Thymus (tissue), 11 donors: ENCODE data around the gene DHRS4. TPM values are rescaled to one million over a fixed set of nuclear protein-coding genes. Genes with fewer than 3 reads are reported as not detected.
"Not testable (repeated sequence)": the region's sequence is repeated elsewhere in the genome, so short reads cannot be mapped to it uniquely, and the experiment has no call there.

Experiments
- DNase-seq, 9 donors: peaks; one replicate each; pipeline ENCODE4 v3.0.0-alpha.2; 2013; ENCODE audit warnings: low spot score in 9 of 9, low read depth in 6 of 9, missing footprints in 1 of 9
- H3K27ac ChIP-seq, 2 donors: one replicate each; pipeline ENCODE4 v1.5.1; 2013; ENCODE audit warnings: control low read depth in 1 of 2, low read depth in 1 of 2, low read length in 1 of 2, mild to moderate bottlenecking in 1 of 2, moderate library complexity in 1 of 2
- H3K27me3 ChIP-seq, 2 donors: one replicate each; pipeline ENCODE4 v1.5.1; 2013; ENCODE audit warnings: low read length in 1 of 2; ENCODE audit not compliant: control insufficient read depth in 2 of 2, insufficient read depth in 1 of 2
- H3K36me3 ChIP-seq, 2 donors: one replicate each; pipeline ENCODE4 v1.5.1; 2013; ENCODE audit warnings: low read length in 1 of 2, mild to moderate bottlenecking in 1 of 2, moderate library complexity in 1 of 2; ENCODE audit not compliant: control insufficient read depth in 2 of 2, insufficient read depth in 2 of 2
- H3K4me1 ChIP-seq, 2 donors: one replicate each; pipeline ENCODE4 v1.5.1; 2013; ENCODE audit warnings: low read length in 2 of 2; ENCODE audit not compliant: control insufficient read depth in 2 of 2, insufficient read depth in 2 of 2
- H3K4me3 ChIP-seq, 2 donors: one replicate each; pipeline ENCODE4 v1.5.1; 2013; ENCODE audit warnings: low read length in 2 of 2, control low read depth in 1 of 2, mild to moderate bottlenecking in 1 of 2
- H3K9me3 ChIP-seq, 2 donors: one replicate each; pipeline ENCODE4 v1.5.1; 2013; ENCODE audit warnings: low read length in 1 of 2, mild to moderate bottlenecking in 1 of 2; ENCODE audit not compliant: control insufficient read depth in 2 of 2, insufficient read depth in 1 of 2
- WGBS: extraction: QIAGEN DNeasy Blood & Tissue Kit; methylation state at CpG from one replicate; pipeline ENCODE4 v1.1.7; 2013; 5-methylcytosine and 5-hydroxymethylcytosine counted together
- polyA plus RNA-seq: library from polyadenylated mRNA; stranded (reverse); fragments of 200-250 nt; gene quantifications from one replicate; pipeline ENCODE4 v1.2.3, GENCODE V29; 2013
- total RNA-seq: library from RNA; stranded (reverse); fragments of 120-200 nt; gene quantifications from one replicate; pipeline ENCODE4 v1.2.4, GENCODE V29; 2013
- donor health status: healthy.

Gene DHRS4
- total and polyA plus RNA-seq, 2 donors, result 23.6 to 28.3 TPM

DNA sequence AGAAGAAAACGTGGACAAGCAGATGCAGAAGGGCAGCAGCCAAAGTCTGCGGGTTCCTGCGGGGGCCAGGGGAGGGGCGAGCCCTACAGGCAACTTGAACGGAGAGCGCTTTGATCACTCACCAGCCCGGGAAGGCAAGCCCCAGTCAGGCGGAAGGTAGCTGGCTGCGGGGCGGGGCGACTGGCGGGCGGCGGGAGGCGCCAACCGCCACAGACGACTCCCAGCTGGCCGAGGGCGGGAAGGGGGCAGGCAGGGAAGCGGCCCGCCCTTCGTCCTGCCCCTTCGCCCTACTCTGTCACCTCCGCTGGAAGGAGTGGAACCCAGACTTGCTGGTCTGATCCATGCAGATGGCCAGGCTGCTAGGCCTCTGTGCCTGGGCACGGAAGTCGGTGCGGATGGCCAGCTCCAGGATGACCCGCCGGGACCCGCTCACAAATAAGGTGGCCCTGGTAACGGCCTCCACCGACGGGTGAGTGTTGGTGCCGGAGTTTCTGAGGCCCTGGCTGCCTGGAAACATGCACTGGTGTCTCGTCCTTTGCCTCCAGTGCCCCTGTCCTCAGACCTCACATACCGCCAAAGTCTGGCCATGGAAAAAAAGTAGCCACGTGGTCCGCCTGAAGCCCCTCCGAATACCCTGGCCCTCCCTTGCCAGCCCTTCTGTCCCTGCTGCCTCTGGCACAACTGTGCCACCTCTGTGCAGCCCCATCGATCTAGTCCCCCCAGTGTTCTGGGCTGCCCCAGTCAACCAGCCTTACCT is 35.2 kb downstream of the DHRS4 start, which contains the start of gene DHRS4L2:
DHRS4L2 (plus strand) TSS at position 323 of the 757 bp plus-strand sequence; CDS start at position 342, 19 bp downstream.
- peak within 1 kb of the TSS; percentile 53 to 56 for H3K4me3 ChIP-seq
- 7% methylated on average over 40 of the region's 40 CpGs for WGBS
- DNase-seq, result peak in 6 of 9 donors; percentile 34 to 81 (median 56)

DNA sequence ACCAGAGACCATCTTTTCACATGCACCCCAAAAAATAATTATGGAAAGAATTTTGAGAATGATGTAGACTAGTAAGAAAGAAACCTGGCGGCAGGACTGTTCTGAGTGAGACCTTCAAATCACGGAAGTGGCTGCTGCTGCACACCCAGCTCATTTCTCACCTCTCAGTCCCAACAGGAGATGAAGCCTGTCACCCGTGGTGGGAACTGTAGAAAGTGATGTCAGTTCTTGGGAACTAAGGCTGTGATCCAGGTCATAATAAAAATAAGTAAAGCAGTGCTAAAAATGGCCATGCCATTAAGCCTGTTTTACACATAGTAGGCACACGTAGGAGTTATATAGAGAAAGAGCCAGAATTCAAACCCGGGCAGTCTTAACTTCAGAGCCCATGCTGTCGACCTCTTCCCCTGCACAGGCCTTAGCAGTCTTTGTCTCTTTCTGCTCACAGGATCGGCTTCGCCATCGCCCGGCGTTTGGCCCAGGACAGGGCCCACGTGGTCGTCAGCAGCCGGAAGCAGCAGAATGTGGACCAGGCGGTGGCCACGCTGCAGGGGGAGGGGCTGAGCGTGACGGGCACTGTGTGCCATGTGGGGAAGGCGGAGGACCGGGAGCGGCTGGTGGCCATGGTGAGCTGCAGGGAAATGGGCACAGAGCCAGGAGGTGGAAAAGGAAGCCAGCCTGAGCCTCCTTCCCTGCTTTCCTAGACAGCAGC is 36.3 kb downstream of the DHRS4 start:
- not testable (repeated sequence) for H3K36me3 ChIP-seq, H3K4me3 ChIP-seq, H3K9me3 ChIP-seq, H3K27me3 ChIP-seq
- Histone ChIP-seq H3K27ac (peak overlapping the region in 1 of 2 donors; percentile 76), H3K4me1 (peaks cover 22 to 41% of the 10 kb centered on the region in 2 donors)
- DNase-seq, result peak in 1 of 9 donors; percentile 26
- 94% methylated on average over 21 of the region's 21 CpGs for WGBS

More for the DNA sequence above, 35.2 kb downstream of the DHRS4 start, which contains the start of gene DHRS4L2:
- not testable (repeated sequence) for H3K9me3 ChIP-seq, H3K27me3 ChIP-seq, H3K36me3 ChIP-seq
- H3K27ac ChIP-seq, result peak within 1 kb of the TSS; percentile 59 to 76
- H3K4me1 ChIP-seq, result peaks cover 22 to 47% of the 10 kb centered on the region in 2 donors

DNA sequence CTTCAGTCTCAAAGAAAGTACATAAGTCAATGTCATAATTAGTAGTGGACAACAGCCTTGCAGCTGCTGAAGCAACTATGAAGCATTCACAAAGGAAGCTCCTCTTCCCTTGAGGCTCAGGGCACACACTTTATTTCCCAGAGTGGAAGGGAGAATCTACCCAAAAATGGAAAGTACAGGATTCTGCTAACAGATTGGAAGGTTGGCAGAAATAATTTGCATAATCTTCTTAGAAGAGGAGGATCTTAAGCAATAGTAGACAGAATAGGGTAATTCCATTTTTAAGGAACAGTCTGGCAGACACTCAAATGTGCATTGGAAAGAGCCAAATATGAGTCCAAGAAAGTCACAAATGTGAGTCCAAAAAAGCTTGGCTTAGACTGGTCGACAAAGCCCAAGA is 37.4 kb downstream of the DHRS4 start:
- H3K4me3 ChIP-seq, H3K9me3 ChIP-seq, H3K36me3 ChIP-seq, H3K27ac ChIP-seq, H3K27me3 ChIP-seq, DNase-seq: not testable (repeated sequence)
- 93% methylated on average over 1 of the region's 1 CpG for WGBS
- H3K4me1 ChIP-seq, result peaks cover 17 to 38% of the 10 kb centered on the region in 2 donors

DNA sequence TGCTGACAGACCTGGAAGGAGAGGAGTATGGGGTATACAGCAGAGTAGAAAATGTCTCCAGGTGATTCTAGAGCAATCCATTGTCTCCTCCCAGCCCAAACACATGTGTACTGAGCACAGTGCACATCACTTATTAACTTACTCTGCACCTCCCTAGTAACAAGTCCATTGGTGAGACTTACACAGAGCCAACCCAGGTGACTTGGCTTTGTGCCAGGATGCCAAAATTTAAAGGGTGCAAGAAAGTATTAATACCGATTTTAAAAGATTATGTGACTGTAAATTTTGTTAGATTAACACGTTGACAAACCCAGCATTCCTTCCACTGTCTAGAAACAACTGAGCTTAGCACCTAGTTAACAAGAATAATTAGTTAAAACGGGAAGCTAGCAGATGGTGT is 39.5 kb downstream of the DHRS4 start:
- peaks cover 7 to 19% of the 10 kb centered on the region in 2 donors for H3K4me1 ChIP-seq
- 96% methylated on average over 3 of the region's 3 CpGs for WGBS
- not testable (repeated sequence) for H3K4me3 ChIP-seq, H3K27me3 ChIP-seq, H3K27ac ChIP-seq, H3K9me3 ChIP-seq, DNase-seq, H3K36me3 ChIP-seq

DNA sequence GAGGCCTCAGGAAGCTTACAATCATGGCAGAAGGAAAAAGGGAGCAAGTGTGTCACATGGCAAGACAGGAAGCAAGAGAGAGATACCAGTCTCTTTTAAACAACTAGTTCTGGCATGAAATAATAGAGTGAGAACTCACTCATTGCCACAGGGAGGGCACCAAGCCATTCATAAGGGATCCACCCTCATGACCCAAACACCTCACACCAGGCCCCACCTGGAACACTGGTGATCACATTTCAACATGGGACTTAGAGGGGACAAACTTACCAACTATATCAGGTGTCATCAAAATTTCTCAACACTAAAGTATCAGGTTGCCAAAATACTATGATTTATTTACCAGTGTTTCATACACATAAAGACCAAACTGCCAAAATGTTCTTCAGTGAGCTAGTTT is 42.4 kb downstream of the DHRS4 start:
- not testable (repeated sequence) for H3K36me3 ChIP-seq, H3K4me3 ChIP-seq, H3K4me1 ChIP-seq, DNase-seq, H3K27me3 ChIP-seq, H3K9me3 ChIP-seq, H3K27ac ChIP-seq

DNA sequence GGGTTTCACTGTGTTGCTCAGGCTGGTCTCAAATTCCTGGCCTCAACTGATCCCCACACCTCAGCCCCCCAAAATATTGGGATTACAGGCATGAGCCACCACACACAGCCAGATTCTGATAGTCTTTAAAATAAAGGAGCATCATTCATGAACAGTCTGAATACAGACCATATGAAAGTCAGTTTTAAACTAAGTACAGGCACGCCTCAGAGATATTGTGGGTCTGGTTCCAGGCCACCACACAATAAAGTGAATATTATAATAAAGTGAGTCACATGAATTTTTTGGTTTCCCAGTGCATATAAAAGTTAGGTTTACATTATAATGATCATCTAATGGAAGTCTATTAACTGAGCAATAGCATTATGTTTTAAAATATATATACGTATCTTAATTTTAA is 43.3 kb downstream of the DHRS4 start:
- not testable (repeated sequence) for H3K27ac ChIP-seq, H3K4me3 ChIP-seq, DNase-seq, H3K4me1 ChIP-seq, H3K9me3 ChIP-seq, H3K36me3 ChIP-seq, H3K27me3 ChIP-seq
- 96% methylated on average over 1 of the region's 2 CpGs for WGBS

DNA sequence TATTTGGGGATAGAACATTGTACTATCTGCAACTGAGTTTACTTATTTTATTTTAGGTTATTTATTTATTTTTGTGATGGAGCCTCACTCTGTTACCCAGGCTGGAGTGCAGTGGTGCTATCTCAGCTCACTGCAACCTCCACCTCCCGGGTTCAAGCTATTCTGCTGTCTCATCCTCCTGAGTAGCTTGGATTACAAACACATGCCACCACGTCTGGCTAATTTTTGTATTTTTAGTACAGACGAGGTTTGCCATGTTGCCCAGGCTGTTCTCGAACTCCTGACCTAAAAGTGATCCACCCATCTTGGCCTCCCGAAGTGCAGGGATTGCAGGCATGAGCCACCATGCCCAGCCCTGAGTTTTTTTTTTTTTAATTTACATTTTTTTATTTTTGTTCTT is 46.1 kb downstream of the DHRS4 start:
- not testable (repeated sequence) for DNase-seq, H3K27me3 ChIP-seq, H3K36me3 ChIP-seq, H3K4me1 ChIP-seq, H3K9me3 ChIP-seq, H3K27ac ChIP-seq, H3K4me3 ChIP-seq
- 97% methylated on average over 1 of the region's 5 CpGs for WGBS

DNA sequence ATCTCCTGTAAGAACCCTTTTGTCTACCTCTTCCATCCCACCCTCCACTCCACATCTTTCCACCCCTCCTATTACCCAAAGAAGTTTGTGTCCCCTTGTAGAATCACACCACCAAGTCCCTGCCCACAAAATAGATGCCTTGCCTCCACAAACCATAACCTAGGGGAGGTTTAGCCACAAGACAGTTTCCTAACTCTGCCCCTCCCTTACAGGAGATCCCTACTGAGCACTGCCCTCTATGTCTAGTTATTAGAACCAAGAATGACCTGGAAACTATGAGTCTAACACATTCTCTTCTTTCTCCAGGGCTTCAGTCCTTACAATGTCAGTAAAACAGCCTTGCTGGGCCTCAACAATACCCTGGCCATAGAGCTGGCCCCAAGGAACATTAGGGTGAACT is 47.5 kb downstream of the DHRS4 start:
- H3K4me3 ChIP-seq, H3K4me1 ChIP-seq, H3K9me3 ChIP-seq, H3K27ac ChIP-seq, H3K27me3 ChIP-seq, DNase-seq, H3K36me3 ChIP-seq: not testable (repeated sequence)

DNA sequence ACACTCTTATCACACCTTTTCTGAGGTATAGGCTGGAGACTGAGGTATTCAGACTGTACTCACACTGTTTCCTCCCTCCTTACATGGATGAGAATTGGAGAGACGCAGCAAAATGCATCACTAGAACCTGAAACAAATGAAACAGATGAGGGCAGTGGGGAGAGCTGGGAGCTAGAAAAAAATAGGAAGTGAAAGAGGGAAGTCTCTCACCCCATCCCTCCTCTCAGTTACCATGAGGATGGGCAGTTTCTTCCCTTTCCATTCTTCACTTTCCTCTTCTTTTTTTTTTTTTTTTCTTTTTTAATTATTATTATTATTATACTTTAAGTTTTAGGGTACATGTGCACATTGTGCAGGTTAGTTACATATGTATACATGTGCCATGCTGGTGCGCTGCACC is 48.1 kb downstream of the DHRS4 start:
- WGBS, result no CpG with 5 or more reads among the region's 2 CpGs
- not testable (repeated sequence) for H3K9me3 ChIP-seq

More for the DNA sequence above, 48.1 kb downstream of the DHRS4 start:
- not testable (repeated sequence) for H3K36me3 ChIP-seq, H3K4me3 ChIP-seq, H3K4me1 ChIP-seq, DNase-seq, H3K27me3 ChIP-seq, H3K27ac ChIP-seq
